GM19455 (cell line): ENCODE measurements around the gene CEP162.
"Not testable (repeated sequence)": the region's sequence is repeated elsewhere in the genome, so short reads cannot be mapped to it uniquely, and the experiment has no call there.

Experiments
- ATAC-seq: cut with Tn5 transposase; IDR thresholded peaks from one replicate; pipeline ENCODE4 v1.9.1; 2021; ENCODE audit not compliant: unreplicated experiment

CEP162 gene

GRCh38 chr6:84089081-84089480, 138.4 kb downstream of the CEP162 start:
- no peak for ATAC-seq

- ATAC-seq: no peak
Observed at GRCh38 chr6:84086545-84087429, 140.7 kb downstream of the CEP162 start.

GRCh38 chr6:84086056-84086455, 141.4 kb downstream of the CEP162 start:
- no peak for ATAC-seq

- not testable (repeated sequence) for ATAC-seq
Observed at GRCh38 chr6:84084705-84085104, 142.7 kb downstream of the CEP162 start.

GRCh38 chr6:84082689-84083265, 144.7 kb downstream of the CEP162 start:
- no peak for ATAC-seq

GRCh38 chr6:84081222-84081621, 146.2 kb downstream of the CEP162 start:
- ATAC-seq: no peak

- no peak for ATAC-seq
Observed at GRCh38 chr6:84078335-84078734, 149.1 kb downstream of the CEP162 start.

GRCh38 chr6:84077645-84078044, 149.8 kb downstream of the CEP162 start:
- no peak for ATAC-seq

GRCh38 chr6:84074988-84075781, 152.3 kb downstream of the CEP162 start:
- no peak for ATAC-seq
